GM21786 (cell line): ENCODE measurements around the gene CRHR1.

ENCODE experiments used
- ATAC-seq: cut with Tn5 transposase; IDR thresholded peaks from one replicate; pipeline ENCODE4 v1.9.1; 2021; ENCODE audit not compliant: unreplicated experiment

CRHR1 gene

DNA sequence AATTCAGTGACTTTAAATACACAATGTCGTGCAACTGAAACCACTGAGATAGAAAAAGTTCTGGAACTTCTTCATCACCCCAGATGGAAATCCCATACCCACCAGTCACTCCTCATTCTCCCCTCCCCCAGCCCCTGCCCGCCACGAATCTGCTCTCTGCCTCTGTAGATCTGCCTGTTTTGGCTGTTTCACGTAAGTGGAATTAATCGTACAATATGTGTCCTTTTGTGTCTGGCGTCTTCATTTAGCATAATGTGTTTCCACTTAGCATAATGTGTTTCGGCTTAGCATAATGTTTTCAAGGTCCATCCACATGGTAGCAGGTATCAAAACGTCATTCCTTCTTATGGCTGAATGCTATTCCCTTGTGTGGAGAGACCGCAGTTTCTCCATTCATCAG, 57.1 kb downstream of the CRHR1 start:
- no peak for ATAC-seq

DNA sequence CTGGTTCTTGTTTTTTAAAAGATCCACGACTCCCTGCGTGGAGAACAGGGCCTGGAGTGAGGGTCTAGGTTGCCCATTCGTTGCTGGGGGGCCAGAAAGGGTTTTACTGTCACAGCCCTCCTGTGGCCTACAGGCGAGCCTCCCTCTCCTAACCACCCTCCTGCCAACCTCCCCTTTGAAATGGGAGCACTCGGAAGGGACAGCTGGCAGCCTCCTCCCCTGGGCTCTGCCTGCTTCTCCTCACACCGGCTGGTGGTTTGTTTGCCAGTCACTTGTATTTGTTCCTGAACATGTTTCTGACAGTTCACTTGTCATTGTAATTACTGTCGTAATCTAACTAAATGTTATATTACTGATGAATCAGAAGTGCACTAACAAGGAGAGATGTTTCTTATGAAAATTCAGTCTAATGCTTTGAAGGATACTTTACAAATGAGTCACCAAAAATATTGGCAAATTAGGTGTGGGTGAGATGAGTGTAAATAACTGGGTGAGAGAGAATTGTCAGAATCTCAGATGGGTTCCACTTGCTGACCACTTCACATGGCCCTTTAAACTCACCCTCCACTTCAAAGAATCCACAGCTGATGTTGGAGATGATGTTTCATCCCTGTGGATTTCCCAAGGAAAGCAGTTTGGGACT, 57.9 kb downstream of the CRHR1 start:
- no peak for ATAC-seq

DNA sequence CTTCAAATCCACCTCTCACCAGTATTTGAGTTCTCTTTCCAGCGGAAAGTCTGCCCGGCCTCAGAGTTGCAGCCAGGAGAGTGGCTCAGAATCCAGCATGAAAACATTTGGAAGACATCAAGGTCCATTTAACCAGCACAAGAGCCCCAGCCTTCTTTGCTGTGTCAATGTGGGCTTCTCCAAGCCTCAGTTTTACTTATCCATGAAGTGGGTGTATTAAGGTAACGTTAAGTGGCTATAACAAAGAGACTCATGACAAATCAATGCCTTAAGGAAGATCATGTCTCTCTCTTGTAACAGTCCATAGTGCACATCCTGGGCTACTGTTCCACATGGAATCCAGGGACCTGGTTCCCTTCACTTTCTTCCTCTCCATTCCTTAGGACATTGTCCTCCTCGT, 59.6 kb downstream of the CRHR1 start:
- ATAC-seq: no peak

DNA sequence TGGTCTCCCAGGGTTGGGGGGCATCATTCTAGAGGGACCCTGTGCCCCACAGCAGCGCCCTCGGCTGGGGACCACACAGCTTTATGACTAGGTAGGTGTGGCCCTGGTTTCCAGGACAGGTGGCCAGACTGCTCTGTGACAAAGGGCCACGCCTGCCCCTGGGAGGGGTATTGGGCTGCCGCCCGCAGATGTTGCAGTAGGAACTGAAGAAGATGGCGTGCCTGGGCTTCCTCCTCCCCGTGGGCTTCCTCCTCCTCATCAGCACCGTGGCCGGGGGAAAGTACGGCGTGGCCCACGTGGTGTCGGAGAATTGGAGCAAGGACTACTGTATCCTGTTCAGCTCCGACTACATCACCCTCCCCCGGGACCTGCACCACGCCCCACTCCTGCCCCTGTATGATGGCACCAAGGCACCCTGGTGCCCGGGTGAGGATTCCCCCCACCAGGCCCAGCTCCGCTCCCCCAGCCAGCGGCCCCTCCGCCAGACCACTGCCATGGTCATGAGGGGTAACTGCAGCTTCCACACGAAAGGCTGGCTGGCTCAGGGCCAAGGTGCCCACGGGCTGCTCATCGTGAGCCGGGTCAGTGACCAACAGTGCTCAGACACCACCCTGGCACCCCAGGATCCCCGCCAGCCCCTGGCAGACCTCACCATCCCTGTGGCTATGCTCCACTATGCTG, 60.7 kb downstream of the CRHR1 start, which contains the start of gene SPPL2C:
Gene SPPL2C, plus strand, starts transcription at position 187 of the 681 bp plus-strand sequence. Its CDS starts 26 bp downstream, at position 213.
- ATAC-seq: no peak

DNA sequence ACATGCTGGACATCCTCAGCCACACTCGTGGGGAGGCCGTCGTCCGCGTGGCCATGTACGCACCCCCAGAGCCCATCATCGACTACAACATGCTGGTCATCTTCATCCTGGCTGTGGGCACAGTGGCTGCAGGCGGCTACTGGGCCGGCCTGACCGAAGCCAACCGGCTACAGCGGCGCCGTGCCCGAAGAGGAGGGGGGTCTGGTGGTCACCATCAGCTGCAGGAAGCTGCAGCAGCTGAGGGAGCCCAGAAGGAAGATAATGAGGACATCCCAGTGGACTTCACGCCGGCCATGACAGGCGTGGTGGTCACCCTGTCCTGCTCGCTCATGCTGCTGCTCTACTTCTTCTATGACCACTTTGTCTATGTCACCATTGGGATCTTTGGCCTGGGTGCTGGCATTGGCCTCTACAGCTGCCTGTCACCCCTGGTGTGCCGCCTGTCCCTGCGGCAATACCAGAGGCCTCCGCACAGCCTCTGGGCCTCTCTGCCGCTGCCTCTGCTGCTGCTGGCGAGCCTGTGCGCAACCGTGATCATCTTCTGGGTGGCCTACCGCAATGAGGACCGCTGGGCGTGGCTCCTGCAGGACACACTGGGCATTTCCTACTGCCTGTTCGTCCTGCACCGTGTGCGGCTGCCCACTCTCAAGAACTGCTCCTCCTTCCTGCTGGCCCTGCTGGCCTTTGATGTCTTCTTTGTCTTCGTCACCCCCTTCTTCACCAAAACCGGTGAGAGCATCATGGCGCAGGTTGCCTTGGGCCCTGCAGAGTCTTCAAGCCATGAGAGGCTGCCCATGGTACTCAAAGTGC, 61.5 kb downstream of the CRHR1 start:
- ATAC-seq: no peak

DNA sequence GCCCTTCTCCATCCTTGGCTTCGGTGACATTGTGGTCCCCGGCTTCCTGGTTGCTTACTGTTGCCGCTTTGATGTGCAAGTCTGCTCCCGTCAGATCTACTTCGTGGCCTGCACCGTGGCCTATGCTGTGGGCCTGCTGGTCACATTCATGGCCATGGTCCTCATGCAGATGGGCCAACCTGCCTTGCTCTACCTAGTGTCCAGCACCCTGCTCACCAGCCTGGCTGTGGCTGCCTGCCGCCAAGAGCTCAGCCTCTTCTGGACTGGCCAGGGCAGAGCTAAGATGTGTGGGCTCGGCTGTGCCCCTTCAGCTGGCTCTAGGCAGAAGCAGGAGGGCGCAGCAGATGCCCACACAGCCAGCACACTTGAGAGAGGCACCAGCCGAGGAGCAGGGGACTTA, 62.1 kb downstream of the CRHR1 start:
- no peak for ATAC-seq

DNA sequence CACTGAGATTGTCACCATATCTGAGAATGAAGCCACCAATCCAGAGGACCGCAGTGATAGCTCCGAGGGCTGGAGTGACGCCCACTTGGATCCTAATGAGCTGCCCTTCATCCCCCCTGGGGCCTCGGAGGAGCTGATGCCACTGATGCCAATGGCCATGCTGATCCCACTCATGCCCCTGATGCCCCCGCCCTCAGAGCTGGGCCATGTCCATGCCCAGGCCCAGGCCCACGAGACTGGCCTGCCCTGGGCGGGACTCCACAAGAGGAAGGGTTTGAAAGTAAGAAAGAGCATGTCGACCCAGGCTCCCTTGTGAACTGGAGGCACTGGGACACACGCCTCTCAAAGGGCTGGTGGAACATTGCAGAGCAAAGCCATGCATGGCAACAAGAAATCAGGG, 62.5 kb downstream of the CRHR1 start:
- ATAC-seq: no peak

DNA sequence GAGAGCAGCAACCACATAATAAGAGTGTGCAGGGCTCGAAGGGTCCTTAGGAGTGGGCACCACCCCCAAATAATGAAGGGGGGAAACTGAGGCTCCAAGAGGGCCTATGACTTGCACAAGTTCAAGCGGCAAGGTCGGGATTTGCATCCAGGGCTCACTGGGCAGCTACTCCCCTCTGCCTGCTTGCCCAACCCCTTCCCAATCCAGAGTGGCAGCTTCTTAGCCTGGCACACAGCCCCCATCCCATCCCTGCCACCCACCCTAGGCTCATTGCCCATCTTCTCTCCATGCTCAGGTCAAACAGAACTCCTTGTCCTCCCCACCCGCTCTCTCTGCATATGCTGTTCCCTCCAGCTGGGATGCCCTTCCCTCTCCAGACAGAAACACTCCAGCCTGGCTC, 63.0 kb downstream of the CRHR1 start:
- ATAC-seq: no peak

DNA sequence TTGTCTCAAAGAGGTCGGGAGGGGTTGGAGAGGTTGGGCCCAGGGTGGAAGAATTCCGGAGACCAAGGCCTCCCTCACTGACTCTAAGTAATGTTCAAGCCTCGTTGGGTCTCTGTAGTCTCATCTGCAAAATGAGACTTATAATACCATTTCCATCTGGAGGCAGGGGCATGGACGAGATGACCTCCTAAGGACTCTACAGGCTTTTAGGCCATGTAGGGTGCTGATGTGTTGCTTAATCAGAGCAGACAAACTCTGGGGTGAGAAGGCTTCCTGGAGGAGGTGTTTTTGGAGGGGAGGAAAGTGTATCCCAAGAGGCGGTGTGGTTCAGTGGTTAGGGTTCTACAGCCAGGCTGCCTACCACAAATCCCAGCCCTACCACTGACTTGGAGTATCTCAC, 63.6 kb downstream of the CRHR1 start:
- no peak for ATAC-seq

DNA sequence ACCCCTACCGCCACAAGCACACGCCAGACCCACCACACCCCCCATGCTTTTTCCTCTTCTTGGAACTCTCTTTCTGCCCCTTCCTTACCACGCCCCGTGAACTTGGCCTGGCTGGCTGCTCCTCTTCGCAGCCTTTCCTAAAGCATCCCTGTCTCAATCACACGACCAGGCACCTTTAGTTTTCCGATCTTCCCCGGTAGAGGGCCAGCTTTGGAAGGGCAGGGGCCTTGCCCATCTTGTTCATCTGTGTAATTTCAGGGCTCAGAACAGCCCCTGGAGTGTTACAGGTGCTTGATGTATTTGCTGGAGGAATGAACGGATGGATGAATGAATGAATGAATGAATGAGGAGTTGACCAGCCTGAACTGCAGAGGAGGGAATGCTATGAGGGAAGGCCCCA, 64.3 kb downstream of the CRHR1 start:
- ATAC-seq: no peak

DNA sequence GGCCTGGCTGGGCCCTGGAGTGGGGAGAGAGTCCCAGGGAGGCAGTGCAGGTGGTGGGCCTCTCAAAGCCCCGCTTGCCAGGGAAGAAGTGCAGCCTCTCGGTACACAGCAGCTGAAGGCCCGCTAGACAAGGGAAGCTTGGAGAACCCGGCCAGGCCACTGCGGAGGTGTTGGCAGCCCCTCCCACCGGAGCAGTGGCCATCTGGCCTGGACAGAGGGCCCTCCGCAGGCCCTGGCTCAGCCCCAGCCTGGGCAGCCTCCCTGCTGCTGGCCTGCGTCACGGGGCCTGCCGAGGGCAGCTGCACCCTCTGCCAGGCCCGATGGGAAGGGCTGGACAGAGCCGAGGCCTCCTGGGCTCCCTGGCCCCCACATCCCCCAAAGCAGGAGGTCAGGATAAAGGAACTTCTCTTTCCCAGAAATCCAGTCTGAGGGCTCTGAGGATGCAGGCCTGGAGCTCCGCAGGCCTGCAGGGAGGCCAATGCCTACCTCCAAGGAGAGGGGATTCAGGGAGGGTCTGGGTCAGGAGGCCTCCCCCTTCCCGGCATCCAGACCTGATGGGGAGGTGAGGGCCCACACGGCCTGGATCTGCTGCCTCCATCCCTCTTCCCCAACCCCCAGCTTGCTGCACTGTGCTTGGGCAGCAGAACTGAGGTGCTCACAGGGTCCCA, 64.9 kb downstream of the CRHR1 start:
- no peak for ATAC-seq

DNA sequence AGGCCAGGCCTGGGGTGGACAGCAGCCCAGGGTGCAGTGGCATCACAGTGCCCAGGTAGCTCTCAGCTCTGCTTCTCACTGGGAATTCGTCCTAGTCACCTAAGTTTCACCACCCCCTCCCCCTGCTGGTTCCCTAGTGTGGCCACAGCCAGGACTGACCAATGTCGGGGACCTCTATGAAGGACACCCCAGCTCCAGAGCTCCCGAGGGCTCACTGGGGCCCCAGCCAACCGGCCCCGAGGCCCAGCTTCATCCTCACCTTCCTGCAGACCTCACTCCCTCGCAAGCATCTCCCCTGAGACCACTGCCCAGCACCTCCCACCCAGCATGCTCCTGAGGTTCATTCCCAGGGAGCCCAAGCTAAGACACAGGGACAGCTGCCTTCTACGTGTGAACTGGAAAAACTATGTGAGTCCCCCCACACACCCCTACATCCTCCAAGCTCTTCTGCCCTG, 65.4 kb downstream of the CRHR1 start:
- ATAC-seq: no peak

DNA sequence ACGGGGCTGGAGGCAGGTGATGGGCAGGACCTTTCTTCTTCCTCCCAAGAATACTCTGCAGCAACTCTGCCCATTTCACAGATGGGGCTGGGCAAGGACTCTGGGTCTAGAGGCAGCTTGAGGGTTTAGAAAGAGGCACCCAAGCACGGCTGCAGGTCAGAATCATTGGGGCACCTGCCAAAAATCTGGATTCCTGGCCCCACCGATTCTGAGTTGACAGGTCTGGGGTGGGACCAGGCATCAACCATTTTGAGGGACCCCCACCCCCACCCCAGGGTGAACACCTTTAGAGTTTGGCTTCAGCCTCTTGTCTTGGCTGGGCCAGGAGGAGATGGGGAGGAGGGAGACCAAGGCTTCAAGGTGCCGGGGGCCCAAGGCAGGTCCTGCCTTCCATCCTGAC, 65.9 kb downstream of the CRHR1 start:
- ATAC-seq: no peak

DNA sequence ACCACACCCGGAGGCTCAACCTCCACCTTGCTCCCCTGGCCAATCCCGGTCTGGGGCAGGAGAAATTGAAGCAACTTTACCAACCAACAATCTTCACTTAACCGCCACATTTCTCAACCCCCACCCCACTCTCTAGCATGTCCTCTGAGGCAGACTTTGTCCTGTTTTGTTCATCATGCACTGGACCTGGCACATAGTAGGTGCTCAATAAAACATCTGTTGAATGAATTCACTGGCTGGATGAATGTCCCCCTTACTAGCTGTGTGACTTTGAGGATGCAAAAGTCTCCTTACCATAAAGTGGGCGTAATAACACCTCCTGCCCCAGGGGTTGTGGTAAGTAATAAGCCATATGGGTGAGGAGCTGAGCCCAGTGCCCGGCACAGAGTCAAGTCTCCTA, 66.3 kb downstream of the CRHR1 start:
- no peak for ATAC-seq

DNA sequence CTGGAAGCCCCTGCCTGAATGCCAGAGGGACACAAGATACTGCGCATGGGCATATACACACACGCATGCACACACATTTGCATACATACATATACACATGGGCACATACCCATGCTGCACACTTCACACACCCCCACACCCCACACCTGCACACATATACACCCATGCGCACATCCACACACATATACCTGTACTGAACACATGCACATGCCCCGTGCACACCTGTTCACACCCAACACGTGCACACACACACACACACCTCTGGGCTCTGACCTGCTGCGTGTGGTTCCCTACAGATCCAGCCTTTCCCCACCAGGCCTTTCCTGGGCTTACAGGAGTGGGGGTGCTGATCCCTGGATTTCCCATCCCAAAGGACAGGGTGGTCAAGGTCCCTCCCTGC, 66.9 kb downstream of the CRHR1 start:
- no peak for ATAC-seq

DNA sequence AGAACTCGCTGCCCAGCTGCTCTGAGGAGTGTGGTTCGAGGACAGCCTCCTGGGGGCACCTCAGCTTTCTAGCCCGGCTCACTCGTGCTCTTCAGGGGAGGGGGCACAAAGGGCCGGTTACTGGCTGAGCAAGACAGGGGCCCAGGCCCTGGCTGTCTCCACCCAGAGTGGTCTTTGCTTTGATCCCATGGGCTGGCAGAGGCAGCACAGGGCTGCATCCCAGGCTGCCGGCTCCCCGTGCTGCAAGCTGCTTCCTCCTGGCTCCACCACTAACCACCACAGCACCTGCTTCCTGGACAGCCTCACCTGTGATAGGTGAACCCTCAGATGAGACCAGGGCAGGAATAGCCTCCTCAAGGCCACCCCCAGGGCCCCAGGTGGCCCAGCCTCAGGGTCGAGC, 67.3 kb downstream of the CRHR1 start:
- ATAC-seq: no peak

DNA sequence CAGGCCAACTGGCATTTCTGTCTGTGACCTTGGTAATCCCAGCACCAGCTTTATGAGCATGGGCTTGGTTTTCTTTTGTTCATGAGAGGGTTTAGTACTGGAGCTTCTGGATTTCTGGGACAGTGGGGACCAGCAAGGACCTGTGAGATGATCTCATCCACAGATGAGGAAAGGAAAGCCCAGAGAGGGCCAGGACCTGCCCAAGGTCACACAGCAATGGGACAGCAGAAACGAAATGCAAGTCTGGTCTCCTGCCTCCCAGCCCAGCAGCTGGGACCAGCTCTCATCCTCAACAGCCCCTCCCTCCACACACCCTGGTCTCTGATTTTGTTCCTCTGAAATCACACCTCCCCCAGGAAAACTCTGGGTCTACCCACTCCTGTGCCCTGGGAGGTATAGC, 67.8 kb downstream of the CRHR1 start:
- ATAC-seq: no peak

DNA sequence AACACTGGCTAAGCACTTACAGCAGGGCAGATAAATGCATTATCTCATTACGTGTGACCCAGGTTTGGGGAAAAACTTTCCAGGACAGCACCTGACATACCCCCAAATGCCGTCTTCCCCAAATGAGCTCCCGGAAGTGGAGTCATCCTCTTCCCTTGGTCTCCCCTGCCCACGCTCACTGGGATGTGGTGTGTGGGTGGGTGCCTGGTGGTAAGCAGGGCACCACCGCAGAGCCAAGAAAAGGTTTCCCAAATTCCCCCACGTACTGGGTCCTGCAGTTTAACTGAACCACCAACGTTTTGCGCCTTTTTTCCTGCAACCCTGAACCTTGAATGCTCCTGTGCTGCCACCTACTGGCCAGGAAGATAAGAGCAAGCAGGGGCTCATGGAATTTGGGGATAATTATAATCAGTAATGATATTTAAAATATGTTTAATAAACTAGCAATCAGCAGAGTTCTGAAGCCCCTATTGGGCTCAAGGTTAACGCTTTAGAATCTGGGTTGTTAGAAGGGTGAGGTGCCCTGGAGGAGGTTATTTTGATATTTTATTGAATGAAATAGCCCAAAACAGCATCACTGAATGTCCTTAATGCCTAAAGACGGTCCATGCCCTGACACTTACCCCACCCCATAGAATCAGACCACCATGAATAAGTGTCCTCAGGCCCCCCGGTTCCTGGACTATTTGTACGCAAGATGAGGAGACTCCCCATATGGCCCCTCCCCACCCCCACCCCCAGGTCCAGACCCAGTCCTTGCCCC, 68.6 kb downstream of the CRHR1 start:
- no peak for ATAC-seq

DNA sequence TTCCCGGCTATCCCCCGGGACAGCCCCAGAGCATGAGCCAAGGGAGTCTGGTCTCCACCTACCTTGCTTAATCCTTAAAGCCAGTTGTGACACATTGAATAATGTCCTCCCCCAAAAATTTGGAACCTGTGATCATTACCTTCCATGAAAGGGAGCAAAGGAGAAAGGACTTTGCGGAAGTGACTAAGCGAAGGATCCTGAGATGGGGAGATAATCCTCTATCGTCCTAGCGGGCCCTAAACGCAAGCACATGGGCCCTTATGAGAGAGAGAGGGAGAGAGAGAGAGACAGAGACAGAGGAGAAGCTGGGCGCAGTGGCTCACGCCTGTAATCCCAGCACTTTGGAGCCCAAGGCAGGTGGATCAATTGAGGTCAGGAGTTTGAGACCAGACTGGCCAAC, 70.1 kb downstream of the CRHR1 start:
- ATAC-seq: no peak

DNA sequence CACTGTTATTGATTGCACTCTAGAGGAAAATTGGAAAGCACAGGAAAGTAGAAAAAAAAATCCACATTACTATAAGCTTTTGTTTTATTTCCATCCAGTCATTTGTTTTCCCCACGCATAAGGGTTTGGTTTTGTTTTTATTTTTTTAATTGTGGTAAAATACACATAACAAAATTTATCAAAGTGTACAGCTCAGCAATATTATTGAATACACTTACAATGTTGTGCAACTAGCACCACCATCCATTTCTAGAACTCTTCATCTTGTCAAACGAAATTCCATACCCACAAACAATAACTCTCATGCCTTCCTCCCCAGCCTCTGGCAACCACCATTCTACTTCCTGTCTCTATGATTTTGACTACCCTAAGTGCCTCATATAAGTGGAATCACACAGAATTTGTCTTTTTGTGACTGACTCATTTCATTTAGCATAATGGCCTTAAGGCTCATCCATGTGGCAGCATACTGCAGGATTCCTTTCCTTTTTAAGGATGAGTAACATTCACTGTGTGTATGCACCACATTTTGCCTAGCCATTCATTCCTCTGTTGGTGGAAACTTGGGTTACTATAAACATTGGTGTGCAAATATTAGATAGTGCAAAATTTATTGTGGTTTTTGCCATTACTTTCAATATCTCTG, 71.7 kb downstream of the CRHR1 start:
- ATAC-seq: no peak
